Fibroblast of skin of right biceps (primary cell): Measurements from ENCODE around the gene AIF1.

Experiments used
- DNase-seq: peaks from one replicate; pipeline ENCODE4 v3.0.0-alpha.2; 2013

Gene AIF1

DNA sequence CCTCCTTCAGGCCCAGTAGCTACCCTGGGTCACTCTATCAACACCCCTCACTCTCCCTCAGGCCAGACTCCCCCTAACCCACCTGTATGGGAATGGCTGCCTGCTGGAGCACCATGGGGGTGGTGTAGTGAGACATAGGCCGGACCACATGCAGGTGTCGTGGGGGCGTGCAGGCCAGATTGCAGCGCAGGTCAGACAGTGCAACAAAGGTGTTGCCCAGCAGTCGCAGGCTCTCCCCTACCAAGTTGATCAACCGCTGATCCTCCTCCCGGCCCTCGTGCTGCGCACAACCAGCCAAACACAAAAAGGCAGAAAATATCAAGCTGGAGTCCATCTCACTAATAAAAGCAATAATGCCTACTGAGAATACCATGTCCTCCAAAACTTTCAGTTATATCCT is 30.3 kb downstream of the AIF1 start:
- no peak for DNase-seq

DNA sequence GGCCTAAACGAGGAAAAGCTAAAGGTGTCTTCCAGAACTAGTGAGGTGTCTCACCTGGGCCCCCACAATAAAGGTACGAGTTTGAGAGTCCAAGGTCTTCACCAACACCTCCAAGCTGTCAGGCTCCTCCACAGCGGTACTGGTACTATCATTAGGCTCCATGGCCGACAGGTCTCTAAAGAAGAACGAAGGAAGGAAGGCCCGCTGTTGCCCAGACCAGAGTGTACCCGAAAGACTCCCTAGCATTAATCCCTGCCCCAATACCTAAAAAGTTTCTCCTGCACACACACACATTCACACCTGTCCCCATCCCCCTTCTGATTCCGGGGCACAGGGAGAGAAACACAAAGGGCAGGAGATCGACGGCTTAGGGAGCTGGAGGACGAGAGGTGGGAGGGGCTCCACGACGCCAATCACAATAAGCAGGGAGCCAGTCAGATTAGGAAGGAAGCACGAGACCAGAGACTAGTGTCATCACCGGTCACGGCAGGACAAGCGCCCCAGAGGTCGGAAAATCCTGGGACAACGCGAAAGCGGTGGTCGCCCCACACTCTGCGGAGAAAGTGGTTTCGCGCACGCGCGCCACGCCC is 36.7 kb downstream of the AIF1 start:
- peak; percentile 73 for DNase-seq

DNA sequence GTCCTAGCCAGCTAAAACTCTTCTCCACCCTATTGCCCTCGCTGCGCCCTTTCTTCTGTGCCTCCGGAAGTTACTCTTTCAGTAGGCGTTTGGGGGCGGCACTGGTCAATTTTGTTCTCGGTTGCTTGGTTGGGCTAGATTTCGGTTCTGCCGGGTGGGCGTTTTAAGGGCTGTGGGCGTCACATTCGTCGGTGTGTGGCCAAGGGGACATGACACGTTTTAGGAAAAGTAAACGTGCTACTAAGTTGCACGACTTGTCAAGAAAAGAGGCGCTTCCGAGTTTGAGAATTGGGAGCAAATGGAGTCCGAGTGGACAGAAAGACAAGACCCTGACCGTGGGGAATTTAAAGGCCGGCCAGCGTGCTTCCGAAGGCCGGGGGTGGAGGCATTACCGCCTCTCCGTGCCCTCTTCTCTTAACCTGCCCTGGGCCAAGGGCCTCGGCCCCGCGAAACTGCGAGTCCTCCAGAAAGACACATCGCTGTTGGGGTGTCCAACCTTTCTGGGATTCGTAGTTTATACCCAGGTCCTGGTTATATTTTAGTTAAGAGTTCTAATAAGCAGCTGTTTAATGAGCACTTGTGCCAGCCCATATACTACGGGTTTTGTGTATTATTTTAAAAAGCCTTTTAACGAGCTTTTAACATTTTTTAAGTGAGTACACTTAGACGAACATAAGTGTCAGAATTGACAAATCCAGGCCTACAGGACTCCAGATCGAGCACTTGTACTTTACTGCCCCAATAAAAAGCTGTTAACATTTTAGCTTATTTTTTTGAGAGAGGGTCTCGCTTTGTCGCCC is 38.1 kb downstream of the AIF1 start:
- DNase-seq = peak; percentile 94

DNA sequence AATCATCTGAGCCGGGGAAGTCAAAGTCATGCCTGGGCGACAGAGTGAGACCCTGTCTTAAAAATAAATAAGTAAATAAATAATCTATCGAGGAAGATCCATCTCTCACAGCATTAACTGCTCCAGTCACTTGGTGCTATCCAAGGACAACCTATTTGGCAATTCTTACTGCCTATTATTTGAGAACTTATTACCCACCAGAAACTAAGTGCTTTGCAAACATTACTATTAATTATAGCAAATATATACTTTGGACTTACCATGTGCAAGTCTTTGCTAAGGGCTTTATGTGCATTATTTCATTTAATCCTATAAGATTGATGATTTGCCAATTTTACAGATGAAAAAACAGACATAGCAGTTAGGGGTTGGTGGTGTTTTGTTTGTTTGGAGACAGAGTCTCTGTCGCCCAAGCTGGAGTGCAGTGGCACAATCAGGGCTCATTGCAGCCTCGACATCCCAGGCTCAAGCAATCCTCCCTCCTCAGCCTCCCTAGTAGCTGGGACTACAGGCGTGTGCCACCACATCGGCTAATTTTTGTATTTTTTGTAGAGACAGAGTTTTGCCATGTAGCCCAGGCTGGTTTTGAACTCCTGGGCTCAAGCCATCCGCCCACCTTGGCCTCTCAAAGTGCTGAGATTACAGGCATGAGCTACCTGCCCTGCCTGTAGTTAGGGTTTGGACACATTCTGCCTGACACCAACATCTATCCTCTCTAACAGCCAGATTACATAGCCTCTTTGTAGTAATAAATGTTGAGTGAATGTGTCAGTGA is 39.7 kb downstream of the AIF1 start:
- DNase-seq = no peak

DNA sequence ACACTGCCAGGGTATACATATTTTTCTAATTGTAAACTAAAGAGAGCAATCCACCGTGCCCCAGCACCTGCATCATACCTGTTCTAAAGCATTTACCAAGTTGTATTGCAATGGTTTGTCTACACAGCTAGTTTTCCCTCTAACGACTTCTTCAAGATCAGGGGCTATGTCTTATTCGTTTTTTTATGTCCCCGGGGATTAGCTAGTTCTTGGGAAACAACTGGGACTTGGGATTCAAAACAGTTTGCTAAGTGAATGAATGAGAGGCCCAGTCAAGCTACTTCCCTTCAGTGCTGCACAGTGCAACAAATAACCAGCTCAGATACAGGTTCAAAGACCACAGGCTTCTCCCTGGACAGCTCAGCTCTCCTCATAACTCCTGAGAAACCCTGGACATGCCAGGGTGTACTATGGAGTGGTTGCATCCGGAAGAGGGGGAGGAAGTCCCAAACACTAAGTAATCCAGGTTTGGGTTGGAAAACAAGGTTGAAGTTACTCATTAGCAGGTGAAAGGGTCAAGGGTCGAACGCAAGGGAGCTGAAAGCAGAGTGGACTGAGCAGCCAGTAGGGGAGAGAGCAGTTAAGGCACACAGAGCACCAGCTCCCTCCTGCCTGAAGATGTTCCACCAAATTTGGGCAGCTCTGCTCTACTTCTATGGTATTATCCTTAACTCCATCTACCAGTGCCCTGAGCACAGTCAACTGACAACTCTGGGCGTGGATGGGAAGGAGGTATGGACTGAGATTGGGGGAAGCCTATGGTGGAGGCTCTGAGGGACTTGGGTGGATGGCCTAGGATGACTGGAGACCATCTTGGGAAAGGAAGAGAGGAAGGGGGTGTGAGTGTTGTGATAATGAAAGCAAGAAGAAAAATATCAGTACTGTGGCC is 40.6 kb downstream of the AIF1 start, which contains the start of gene APOM:
APOM (plus strand) TSS at position 546 of the 889 bp plus-strand sequence; CDS start at position 619, 73 bp downstream.
- no peak for DNase-seq

DNA sequence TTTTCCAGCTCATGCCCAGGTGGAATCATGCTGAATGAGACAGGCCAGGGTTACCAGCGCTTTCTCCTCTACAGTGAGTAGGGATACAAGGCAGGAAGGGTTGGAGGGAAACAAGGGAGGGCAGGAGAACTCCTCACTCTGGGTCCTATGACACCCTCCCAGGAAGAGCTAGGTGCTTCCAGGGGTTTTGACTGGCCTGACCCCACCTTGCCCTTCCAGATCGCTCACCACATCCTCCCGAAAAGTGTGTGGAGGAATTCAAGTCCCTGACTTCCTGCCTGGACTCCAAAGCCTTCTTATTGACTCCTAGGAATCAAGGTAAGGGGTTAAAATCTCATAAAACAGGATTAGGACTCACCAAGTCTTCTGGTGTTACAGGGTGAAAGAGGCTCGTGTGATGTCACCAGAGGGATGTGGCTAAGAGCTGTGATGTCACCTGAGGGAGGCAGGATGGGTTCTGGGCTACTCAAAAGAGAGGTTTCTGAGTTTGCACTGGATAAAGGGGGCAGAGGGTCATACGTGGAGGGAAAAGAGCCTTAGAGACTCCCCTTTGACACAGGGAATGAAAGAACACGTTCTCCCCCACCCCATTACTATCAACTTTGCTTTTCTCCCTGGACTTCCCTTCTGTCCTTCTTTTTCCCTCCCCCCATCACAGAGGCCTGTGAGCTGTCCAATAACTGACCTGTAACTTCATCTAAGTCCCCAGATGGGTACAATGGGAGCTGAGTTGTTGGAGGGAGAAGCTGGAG is 42.5 kb downstream of the AIF1 start:
- no peak for DNase-seq

DNA sequence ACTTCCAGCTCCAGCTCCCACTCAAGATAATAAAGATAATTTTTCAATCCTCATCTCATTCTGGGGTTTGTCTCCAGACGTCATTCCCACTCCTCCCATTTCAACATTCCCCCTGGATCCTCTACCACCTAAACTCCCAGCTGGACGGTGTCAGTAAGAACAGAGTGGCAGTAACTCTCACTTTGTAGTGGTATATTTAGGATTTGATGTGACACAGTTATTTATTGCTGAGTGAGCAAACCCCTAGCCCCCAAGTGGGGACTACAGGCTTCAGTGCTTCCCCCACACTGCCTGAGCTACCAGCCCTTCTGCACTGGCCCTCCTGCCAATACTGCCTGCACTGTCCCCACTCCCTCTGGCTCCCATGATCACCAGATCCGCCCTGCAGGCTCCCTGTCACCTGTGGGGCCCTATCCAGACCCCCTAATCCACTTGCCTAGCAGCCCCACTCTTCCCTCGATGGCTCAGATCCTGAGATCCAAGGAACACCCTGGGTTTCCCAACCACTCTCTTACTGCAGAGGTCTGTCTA is 43.2 kb downstream of the AIF1 start:
- no peak for DNase-seq

DNA sequence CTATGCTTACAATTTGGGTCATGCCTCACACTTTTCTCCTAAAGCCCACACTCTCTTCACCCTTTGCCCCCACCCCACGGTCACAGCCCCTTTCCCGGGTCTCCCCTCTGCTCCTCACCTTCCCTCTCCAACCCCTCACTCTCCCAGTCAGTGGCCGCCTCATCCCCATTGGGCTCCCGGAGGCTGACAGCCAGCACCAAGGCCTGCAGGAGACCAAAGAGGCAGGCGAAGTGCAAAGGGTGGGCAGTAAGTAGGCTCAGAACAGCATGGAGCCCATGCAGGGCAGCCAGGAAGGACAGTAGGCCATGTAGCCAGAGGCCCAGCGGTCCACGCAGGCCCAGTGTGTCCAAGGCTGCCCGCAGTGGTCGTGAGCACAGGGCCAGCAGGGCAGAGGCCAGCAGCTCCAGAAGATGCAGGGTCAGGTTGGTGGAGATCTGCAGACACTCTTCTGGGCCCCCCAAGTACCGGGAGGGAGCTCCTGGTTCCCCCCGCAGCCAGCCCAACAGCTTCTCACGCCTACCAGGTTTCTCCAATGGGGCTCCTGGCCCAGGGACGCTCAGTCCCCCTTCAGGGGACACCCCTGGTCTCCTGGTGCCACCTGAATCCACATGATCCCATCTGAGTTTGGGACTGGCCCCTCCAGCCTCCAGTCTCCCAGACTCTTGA is 44.1 kb downstream of the AIF1 start:
- no peak for DNase-seq

DNA sequence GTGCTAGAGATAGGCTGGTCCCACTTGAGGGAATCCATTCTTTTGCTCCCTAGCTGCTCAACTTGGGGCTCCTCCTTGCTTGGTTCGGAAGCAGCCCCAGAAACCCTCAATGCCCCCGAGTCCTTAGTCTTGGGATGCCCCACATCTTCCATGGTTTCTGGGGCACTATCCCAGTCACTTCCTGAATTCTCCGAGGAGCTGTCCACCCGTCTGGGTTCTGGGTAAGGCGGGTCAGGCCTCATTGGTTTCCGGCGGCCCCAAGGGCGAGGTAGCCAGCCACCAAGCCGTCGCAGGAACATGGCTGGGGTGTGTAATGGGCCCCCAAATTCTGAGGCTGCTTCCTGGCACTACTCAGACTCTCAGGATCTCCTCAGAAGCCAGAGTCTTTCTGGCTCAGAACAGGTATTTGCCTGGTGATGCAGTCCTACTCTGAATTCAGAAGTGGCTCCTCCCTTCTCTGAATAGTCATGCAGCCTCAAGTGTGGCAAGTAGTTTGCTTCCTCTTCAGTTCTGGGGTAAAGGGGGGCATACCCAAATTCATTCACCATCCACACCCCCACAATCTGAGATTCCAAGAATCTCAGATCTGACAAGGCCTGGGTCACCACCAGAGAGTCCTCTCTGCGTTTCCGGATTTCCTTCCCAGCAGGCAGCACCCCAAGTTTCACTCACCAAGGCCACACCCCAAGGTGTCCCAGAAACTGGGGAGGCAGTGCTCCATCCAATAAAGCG is 44.8 kb downstream of the AIF1 start:
- no peak for DNase-seq

DNA sequence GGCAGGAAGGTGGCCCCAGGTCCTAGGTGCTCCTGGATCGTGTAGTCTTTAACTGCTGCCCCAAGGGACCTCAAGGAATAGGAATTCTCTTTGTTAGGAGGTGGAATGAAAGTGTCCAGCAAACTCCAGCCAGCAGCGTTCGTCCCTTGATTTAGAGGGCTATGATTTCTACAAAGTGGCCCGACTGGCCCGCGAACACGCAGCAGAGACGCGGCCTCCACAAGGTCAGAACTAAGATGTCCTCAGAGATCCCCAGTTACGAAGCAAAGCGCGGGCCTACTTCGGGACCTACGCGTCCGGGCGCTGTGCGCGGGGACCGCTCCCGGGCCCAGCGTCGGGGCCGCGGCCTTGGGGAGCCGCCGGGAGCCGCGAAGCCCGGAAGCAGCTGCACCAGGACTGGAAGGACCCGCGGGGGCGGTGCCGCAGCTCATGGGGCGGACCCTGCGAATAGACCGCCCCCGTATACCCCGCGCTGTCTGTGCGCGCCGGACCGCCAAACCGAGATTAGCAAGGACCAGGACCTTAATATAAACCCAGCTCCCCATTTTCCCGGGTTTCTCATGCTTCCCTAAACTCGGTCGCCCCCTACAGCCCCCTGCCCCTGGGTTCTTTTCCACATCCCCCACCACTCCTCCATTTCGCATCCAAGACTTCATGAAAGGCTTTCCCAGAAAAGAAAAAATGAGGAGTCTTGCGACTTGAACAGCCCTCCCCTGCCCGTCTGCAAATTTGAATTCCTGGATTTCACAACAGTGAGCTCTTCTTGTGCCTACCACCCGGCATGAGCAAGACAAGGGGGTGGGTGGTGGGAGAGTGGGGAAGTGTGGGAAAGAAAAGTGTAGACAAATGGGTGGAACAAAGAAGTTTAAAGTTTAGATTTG is 45.6 kb downstream of the AIF1 start, which contains the start of gene C6orf47:
C6orf47 (minus strand) TSS at position 398 of the 881 bp plus-strand sequence. CDS start 831 bp downstream, outside the sequence.
- DNase-seq = peak; percentile 82

DNA sequence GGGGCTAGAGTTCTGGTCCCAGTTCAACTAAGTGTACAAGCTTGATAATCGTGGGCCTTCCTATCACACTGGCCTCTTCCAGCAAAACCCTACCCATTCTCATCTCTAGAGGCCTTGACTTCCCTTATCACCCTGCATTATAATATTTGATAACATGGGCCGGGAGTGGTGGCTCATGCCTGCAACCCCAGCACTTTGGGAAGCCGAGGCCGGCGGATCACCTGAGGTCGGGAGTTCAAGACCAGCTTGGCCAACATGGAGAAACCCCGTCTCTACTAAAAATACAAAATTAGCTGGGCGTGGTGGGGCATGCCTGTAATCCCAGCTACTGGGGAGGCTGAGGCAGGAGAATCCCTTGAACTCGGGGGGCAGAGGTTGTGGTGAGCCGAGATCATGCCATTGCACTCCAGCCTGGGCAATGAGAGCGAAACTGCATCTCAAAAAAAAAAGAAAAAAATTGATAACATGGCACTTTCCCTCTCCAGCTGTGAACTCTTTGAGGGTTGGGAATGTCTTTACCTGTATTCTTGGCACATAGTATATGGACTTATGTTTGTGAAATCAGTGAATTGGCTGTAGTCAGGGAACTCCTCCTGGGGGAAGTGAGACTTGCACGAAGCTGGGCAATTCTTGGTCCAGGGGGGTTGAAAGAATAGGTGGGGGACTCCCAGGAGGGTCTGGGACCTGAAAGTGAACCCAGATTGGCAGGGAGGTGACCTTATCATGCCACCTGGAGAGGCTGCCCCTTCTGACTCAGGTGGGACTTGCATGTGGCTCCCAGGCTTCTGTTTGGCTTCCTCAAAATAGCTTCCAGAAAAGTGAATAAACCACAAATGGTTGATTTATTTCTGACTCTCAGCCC is 46.5 kb downstream of the AIF1 start:
- no peak for DNase-seq

DNA sequence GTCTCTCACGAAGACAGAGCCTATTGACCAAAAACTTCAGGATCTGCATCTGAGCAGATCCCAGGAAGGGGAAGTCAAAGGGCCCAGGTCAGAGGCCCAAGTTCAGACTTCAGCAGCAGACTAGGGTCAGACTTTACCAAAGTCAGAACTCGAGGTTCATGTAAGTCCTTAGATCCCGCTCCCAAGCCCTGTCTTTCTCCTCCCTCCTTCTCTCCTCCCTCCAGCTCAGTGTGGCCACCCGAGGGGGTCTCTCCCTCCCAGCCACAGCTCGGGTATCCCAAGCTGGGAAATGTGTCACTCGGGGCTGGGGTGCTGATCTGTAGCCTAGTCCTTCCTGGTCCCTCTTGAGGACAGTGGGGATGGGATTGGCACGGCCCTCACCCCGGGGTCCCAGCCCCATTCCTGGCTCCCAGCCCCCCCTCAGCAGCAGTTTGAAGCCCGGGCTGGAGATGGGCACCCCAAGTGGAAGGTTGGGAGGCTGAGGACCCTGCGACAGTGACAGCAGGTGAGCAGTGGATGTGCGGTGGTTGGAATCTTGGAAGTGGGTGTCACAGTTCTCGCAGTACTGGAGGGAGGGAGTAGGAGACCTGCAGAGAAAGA is 47.2 kb downstream of the AIF1 start:
- DNase-seq = no peak

DNA sequence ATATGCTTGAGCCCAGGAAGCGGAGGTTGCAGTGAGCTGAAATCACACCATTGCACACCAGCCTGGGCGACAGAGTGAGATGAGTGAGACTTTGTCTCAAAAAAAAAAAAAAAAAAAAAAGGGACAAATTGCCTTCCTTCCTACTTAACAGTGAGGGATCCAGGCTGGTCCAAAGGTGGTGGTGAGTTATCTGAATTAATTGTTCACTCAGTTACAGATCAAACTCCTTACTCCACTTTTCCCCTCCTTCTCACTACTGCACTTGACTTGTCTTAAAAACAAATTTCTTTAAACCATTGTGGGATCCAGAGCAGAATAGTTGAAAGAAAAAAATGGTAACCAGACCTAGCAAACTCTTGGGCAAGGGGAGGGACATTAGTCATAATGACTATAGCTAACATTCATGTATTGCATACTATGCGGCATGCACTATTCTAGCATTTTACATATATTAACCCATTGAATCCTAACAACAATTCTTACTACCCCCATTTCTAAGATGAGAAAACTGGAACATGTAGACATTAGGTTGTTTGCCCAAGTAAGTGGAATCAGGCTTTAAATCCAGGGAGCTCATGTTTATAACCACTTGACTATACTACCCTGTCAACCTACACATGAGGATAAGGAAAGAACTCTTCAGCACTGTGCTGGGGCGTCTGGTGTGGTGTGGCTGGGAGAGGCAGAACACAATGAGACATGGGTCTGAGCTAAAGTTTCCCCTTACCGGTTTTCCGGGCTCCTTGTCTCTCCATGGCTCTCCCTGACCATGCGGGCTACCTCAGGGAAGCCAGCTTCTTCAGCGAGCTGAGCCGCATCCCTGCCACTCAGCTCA is 48.3 kb downstream of the AIF1 start:
- peak; percentile 59 for DNase-seq

DNA sequence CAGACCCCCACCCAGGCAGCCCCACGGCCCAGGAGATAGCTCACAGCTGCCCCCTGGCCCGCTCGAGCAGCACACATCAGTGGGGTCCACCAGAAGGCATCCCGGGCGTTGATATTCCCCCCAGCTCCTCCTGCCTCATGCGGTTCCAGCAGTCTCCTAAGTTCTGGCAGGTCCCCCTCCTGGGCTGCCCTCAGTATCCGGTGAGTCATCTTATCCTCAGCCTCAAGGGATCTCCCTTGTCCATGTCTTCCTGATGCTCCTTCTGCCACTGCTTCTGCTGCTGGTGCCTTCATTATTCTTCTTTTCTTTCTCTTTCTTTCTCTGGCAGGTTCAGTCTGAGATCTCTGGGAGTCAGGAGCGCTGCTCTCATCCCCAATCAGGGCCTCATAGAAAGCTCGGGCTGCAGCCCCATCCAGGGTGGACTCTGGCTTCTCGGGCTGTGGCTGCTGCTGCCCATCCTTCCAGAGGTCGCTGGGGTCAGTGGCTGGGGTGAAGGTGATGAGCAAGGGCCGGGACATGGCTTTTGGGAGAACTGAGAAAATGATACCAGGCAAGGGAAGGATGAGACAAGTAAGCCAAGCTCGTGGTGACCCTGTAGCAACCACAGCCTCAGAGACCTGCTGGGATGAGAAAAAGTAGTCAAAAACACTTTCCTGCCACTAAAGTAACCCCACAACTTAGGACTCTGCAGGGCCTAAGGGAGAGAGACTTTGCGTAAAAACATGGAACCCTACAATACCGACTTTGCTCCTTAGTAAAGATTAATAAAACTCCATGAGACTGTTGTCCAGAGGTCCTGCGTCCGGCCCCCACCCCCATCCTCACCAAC is 49.1 kb downstream of the AIF1 start:
- peak; percentile 87 for DNase-seq

DNA sequence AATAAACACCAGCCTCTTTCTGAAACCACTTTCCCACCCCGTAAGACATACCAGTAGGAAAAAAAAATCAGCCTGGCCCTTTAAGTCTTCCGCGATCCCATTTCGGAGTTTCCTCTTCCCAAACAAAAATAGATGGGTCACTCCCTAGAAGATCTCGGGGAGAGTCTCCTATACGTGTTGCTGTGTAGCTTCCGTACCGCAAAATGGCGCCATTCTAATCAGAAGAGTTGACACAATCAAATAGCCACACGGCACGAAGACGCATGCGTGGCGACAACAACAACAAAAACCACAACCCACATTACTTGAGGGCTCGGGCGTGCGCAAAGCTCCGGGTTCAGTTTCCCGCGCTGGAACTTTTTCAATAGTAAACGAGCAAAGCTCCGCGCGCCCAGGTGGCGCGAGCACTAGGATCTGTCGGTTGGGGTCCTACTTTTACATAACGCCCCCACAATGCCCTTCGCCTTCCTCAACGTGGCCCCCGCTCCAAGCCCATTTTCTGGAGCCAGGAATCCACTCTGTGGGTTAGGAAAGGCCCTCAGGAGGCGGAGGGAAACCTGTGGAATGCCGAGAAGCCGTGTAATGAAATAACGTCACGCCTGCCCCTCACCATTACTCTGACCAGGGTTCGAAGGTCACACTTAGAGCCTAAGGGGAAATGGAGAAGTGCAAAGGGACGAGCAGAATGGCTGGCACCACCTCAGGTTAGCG is 49.9 kb downstream of the AIF1 start, which contains the start of gene GPANK1:
GPANK1 (minus strand) TSS at position 208 of the 711 bp plus-strand sequence. CDS start 519 bp downstream, outside the sequence.
- peak; percentile 95 for DNase-seq
